ENCODE measurements around the gene CEP290. TPM values are rescaled to one million over a fixed set of nuclear protein-coding genes. Genes with fewer than 3 reads are reported as not detected.

Gene CEP290
- polyA plus RNA-seq, 1 experiment: 1.8 TPM

DNA sequence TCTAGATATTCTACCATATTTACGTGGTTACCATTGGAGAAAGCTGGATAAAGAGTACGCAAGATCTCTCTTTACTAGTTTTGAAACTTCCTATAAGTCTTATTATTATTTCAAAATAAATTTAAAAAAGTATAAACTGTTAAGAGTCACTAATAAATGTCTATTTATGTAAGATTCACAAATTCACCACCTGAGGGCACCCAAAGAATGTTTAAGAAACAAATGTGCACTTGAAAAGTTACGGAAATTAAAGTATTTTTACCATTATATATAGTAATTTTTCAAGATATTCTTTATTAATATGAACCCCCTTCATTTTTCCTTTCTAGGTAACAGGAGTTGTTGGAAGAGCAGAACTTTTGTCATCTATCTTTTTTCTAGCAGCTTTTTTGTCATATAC is 12.1 kb upstream of the CEP290 start:
- TF ChIP-seq, protein P1, sequence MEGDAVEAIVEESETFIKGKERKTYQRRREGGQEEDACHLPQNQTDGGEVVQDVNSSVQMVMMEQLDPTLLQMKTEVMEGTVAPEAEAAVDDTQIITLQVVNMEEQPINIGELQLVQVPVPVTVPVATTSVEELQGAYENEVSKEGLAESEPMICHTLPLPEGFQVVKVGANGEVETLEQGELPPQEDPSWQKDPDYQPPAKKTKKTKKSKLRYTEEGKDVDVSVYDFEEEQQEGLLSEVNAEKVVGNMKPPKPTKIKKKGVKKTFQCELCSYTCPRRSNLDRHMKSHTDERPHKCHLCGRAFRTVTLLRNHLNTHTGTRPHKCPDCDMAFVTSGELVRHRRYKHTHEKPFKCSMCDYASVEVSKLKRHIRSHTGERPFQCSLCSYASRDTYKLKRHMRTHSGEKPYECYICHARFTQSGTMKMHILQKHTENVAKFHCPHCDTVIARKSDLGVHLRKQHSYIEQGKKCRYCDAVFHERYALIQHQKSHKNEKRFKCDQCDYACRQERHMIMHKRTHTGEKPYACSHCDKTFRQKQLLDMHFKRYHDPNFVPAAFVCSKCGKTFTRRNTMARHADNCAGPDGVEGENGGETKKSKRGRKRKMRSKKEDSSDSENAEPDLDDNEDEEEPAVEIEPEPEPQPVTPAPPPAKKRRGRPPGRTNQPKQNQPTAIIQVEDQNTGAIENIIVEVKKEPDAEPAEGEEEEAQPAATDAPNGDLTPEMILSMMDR (IDR thresholded peaks at IDR 0.05; ENCODE audit: insufficient read depth, low read depth, low read length): peak; percentile 25; the same call in 1 of the 2 replicates
- H3K4me3 ChIP-seq (ENCODE audit: low read depth, low read length): no peak overlapping the region
- no peaks in the 10 kb centered on the region for H3K27me3 ChIP-seq (ENCODE audit: control insufficient read depth, insufficient read depth, low read length)
- POLR2A ChIA-PET: no interaction called here
- DNase-seq (ENCODE audit: low read depth): no peak
- CTCF ChIA-PET: interaction anchor here (1.1 to 2.8 kb wide), 6 partner anchors 90 to 843 kb away, joined by 3 to 15 read pairs (median 4); partner anchors contain the start of gene KITLG
- no peaks in the 10 kb centered on the region for H3K36me3 ChIP-seq (ENCODE audit: control insufficient read depth, insufficient read depth, low read length)

DNA sequence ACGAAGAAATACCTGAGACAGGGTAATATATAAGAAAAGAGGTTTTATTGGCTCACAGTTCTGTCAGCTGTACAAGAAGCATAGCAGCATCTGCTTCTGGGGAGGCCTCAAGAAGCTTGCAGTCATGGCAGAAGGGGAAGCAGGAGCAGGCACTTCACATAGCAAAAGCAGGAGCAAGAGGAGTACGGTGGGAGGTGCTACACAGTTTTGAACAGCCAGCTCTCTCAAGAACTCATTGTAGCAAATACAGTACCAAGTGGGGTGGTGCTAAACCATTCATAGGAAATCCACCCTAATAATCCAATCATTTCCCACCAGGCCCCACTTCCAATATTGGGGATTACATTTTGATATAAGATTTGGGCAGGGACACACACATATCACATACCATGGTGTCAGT is 8.2 kb upstream of the CEP290 start:
- TF ChIP-seq, protein P1 (IDR thresholded peaks at IDR 0.05; ENCODE audit: insufficient read depth, low read depth, low read length): no peak
- no peaks in the 10 kb centered on the region for H3K36me3 ChIP-seq (ENCODE audit: control insufficient read depth, insufficient read depth, low read length)
- H3K4me3 ChIP-seq (ENCODE audit: low read depth, low read length): no peak overlapping the region
- DNase-seq (ENCODE audit: low read depth): no peak
- POLR2A ChIA-PET: no interaction called here
- no peaks in the 10 kb centered on the region for H3K27me3 ChIP-seq (ENCODE audit: control insufficient read depth, insufficient read depth, low read length)
- CTCF ChIA-PET: no interaction called here

DNA sequence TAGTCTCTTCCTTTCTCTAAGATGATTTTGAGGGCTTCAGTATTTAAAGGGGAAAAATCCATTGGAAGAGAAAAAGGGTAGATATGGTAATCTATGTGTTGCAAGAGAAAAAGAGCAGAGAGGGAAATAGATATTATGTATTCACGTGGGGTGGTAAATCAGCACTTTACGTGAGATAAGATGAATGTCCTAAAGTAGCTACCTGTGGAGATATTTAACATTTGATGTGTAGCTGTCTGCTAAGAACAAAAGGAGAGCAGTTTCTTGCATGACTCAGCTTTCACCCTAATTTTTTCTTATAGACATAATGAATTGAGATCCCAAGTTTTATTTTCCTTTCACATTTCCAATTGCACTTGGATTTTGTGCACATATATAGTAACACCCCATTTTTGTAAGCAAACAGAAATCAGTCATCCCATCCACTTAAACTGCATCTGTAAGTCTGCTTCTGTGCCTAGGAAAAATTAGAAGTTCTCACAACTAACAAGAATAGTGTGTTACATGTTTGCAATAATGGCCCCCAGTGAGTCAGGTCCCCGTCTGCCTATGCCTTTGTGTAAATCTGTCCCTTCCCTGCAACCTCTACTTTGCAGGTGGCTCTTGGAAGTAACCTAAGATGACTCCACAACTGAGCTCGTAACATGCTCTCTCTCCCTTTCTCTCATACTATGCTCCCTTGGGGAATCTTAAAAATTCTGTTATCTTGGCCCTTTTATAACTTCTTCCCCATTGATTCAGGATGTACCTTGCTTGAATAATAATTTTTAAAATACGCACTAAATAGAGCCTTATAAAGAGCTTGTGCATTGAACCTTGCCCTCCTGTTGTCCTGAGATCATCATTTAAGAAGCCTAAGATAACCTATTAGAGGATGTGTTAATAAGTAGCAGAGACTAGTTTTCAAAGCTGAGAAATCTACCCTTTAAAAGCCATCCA is 3.9 kb upstream of the CEP290 start:
- ChIA-PET CTCF (interaction anchor here (0.9 to 1.2 kb wide), 4 partner anchors 17 to 874 kb away, joined by 3 to 4 read pairs (median 4); no protein-coding TSS in a partner anchor), POLR2A (interaction anchor here (0.7 kb wide), 1 partner anchor 406 kb away, joined by 3 read pairs; no protein-coding TSS in a partner anchor)

DNA sequence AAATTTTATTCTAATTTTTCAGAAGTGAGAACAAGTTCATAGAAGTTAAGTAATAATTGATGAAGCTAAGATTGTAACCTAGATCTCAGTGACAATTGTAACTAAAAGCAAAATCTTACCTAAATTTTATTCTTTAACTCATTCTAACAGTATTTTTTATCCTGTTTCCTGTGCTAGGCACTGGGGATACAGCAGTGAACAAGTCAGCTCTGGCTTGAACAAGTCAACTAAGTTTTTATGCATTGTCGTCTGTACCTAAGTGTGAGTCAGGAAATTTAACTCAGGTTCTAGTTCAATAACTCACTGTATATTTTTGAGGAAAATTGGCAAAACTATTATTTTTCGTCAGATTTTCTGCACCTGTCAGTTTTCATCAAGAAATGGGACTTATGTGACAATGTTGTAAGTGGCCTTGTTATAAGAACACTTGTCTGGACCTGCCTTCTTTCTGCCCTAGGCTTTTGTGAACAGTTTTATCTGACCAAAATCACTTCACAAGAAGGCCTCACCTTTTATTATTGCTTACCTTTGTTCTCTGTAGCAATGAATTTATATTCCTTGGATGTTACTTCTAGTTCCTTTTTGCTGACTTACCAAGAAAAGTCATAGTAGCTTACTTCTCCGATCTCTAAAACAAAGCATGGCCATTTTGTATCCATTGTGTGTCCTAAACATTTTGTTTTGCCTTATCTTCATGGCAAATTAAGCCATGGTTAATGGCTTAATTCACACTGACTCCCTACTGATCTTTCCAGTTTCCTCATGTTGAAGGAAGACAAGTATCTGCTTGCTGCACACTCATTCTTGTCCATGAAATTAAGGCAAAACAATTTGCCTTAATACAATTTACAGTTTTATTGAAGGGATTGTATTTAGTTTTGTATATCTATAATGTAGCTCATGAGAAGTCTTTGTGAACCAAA is 2.9 kb upstream of the CEP290 start:
- no peak for DNase-seq (ENCODE audit: low read depth)
- ChIA-PET POLR2A (no interaction called here), CTCF (interaction anchor here (0.9 to 1.2 kb wide), 3 partner anchors 18 to 875 kb away, joined by 3 to 4 read pairs (median 3); no protein-coding TSS in a partner anchor)
- TF ChIP-seq, protein P1 (IDR thresholded peaks at IDR 0.05; ENCODE audit: insufficient read depth, low read depth, low read length): no peak
- Histone ChIP-seq H3K36me3 (ENCODE audit: control insufficient read depth, insufficient read depth, low read length) (no peaks in the 10 kb centered on the region), H3K27me3 (ENCODE audit: control insufficient read depth, insufficient read depth, low read length) (no peaks in the 10 kb centered on the region), H3K4me3 (ENCODE audit: low read depth, low read length) (no peak overlapping the region)

More for the DNA sequence above, 3.9 kb upstream of the CEP290 start:
- TF ChIP-seq, protein P1 (IDR thresholded peaks at IDR 0.05; ENCODE audit: insufficient read depth, low read depth, low read length): no peak
- no peaks in the 10 kb centered on the region for H3K36me3 ChIP-seq (ENCODE audit: control insufficient read depth, insufficient read depth, low read length)
- DNase-seq (ENCODE audit: low read depth): no peak
- no peak overlapping the region for H3K4me3 ChIP-seq (ENCODE audit: low read depth, low read length)
- H3K27me3 ChIP-seq (ENCODE audit: control insufficient read depth, insufficient read depth, low read length): no peaks in the 10 kb centered on the region

All from BJ (cell line).